H9 (cell line): Measurements from ENCODE around the gene FBN3. TPM values are rescaled to one million over a fixed set of nuclear protein-coding genes. Genes with fewer than 3 reads are reported as not detected.

Experiments used
- DNase-seq: peaks from one replicate; pipeline ENCODE4 v3.0.0-alpha.2; 2017
- H2AFZ ChIP-seq: one replicate; pipeline ENCODE4 v1.6.1; 2013; ENCODE audit warnings: mild to moderate bottlenecking, low read length, control low read depth, moderate library complexity
- H2AK5ac ChIP-seq: 2 replicates; pipeline ENCODE4 v1.6.1; 2013; ENCODE audit warnings: low read length, control low read depth, mixed read lengths; ENCODE audit not compliant: insufficient read length
- H2BK120ac ChIP-seq: one replicate; pipeline ENCODE4 v1.6.1; 2013; ENCODE audit warnings: low read depth, mild to moderate bottlenecking, low read length, control low read depth, inconsistent platforms; ENCODE audit not compliant: poor library complexity, severe bottlenecking
- H2BK12ac ChIP-seq: 2 replicates; pipeline ENCODE4 v1.6.1; 2013; ENCODE audit warnings: low read length, control low read depth, mixed read lengths, low read depth; ENCODE audit not compliant: insufficient read length
- H2BK15ac ChIP-seq: 2 replicates; pipeline ENCODE4 v1.6.1; 2013; ENCODE audit warnings: low read depth, low read length, control low read depth
- H2BK20ac ChIP-seq: one replicate; pipeline ENCODE4 v1.6.1; 2013; ENCODE audit warnings: low read depth, mild to moderate bottlenecking, low read length, control low read depth, inconsistent platforms; ENCODE audit not compliant: poor library complexity, severe bottlenecking
- H2BK5ac ChIP-seq: 2 replicates; pipeline ENCODE4 v1.6.1; 2013; ENCODE audit warnings: low read length, control low read depth, mixed read lengths; ENCODE audit not compliant: insufficient read length
- H3K14ac ChIP-seq: 2 replicates; pipeline ENCODE4 v1.6.1; 2013; ENCODE audit warnings: low read length, control low read depth; ENCODE audit not compliant: insufficient read depth
- H3K18ac ChIP-seq: 2 replicates; pipeline ENCODE4 v1.6.1; 2013; ENCODE audit warnings: low read depth, mild to moderate bottlenecking, mixed read lengths, low read length, control low read depth; ENCODE audit not compliant: insufficient read length
- H3K23ac ChIP-seq: 2 replicates; pipeline ENCODE4 v1.6.1; 2013; ENCODE audit warnings: low read length, control low read depth, mixed read lengths, low read depth; ENCODE audit not compliant: insufficient read length
- H3K23me2 ChIP-seq: 2 replicates; pipeline ENCODE4 v1.6.1; 2013; ENCODE audit warnings: low read depth, mild to moderate bottlenecking, mixed read lengths, low read length, control low read depth; ENCODE audit not compliant: insufficient read length, poor library complexity, severe bottlenecking
- H3K27ac ChIP-seq: 2 replicates; pipeline ENCODE4 v1.5.1; 2013; ENCODE audit warnings: low read length, control low read depth, mixed read lengths, low read depth; ENCODE audit not compliant: insufficient read length
- H3K27me3 ChIP-seq: 2 replicates; pipeline ENCODE4 v1.6.1; 2013; ENCODE audit warnings: low read length, control low read depth, inconsistent platforms; ENCODE audit not compliant: insufficient read depth
- H3K4ac ChIP-seq: 2 replicates; pipeline ENCODE4 v1.6.1; 2013; ENCODE audit warnings: low read depth, mild to moderate bottlenecking, control low read depth, inconsistent platforms, low read length, moderate library complexity
- H3K4me1 ChIP-seq: 2 replicates; pipeline ENCODE4 v1.6.1; 2013; ENCODE audit warnings: low read length, control low read depth, inconsistent platforms; ENCODE audit not compliant: insufficient read depth
- H3K4me2 ChIP-seq: 2 replicates; pipeline ENCODE4 v1.6.1; 2013; ENCODE audit warnings: low read length, control low read depth, mixed read lengths; ENCODE audit not compliant: insufficient read length, insufficient read depth
- H3K56ac ChIP-seq: 2 replicates; pipeline ENCODE4 v1.6.1; 2013; ENCODE audit warnings: low read depth, mild to moderate bottlenecking, mixed read lengths, low read length, control low read depth; ENCODE audit not compliant: insufficient read length
- H3K79me1 ChIP-seq: 2 replicates; pipeline ENCODE4 v1.6.1; 2013; ENCODE audit warnings: low read depth, mild to moderate bottlenecking, moderate library complexity, low read length, control low read depth, inconsistent platforms; ENCODE audit not compliant: insufficient read depth, poor library complexity, severe bottlenecking
- H3K79me2 ChIP-seq: 2 replicates; pipeline ENCODE4 v1.6.1; 2013; ENCODE audit warnings: low read length, control low read depth, inconsistent platforms; ENCODE audit not compliant: insufficient read depth
- H3K9ac ChIP-seq: 2 replicates; pipeline ENCODE4 v1.6.1; 2013; ENCODE audit warnings: low read length, control low read depth, mixed read lengths; ENCODE audit not compliant: insufficient read length; ENCODE audit errors: extremely low read depth
- H3K9me3 ChIP-seq: one replicate; pipeline ENCODE4 v1.6.1; 2013; ENCODE audit warnings: low read depth, low read length, inconsistent platforms; ENCODE audit not compliant: control insufficient read depth
- H3T11ph ChIP-seq: one replicate; pipeline ENCODE4 v1.6.1; 2013; ENCODE audit warnings: mild to moderate bottlenecking, low read length, control low read depth, inconsistent platforms
- H4K20me1 ChIP-seq: one replicate; pipeline ENCODE4 v1.6.1; 2013; ENCODE audit not compliant: control insufficient read depth, insufficient read length, insufficient read depth
- H4K5ac ChIP-seq: 2 replicates; pipeline ENCODE4 v1.6.1; 2013; ENCODE audit warnings: low read depth, mild to moderate bottlenecking, mixed read lengths, low read length, control low read depth; ENCODE audit not compliant: insufficient read length
- H4K8ac ChIP-seq: replicated peaks from 2 replicates; pipeline ENCODE4 v1.6.1; 2013; ENCODE audit warnings: low read length, control low read depth, mixed read lengths, low read depth; ENCODE audit not compliant: insufficient read length
- H4K91ac ChIP-seq: 2 replicates; pipeline ENCODE4 v1.6.1; 2013; ENCODE audit warnings: low read depth, mild to moderate bottlenecking, moderate library complexity, mixed read lengths, low read length, control low read depth; ENCODE audit not compliant: insufficient read length
- H3K27ac Mint-ChIP-seq, 3 experiments: 2 replicates in 2 of 3; 3 replicates in 1 of 3; pipeline ENCODE4 v1.8.0; 2020 to 2021; ENCODE audit warnings: mixed read lengths in 3 of 3, mild to moderate bottlenecking in 1 of 3, moderate library complexity in 1 of 3
- H3K27me3 Mint-ChIP-seq: 2 replicates; pipeline ENCODE4 v1.8.0; 2021; ENCODE audit warnings: low read depth, mild to moderate bottlenecking, moderate library complexity, mixed read lengths
- H3K36me3 Mint-ChIP-seq, 3 experiments: 2 replicates in 2 of 3; 3 replicates in 1 of 3; pipeline ENCODE4 v1.8.0; 2020 to 2021; ENCODE audit warnings: low read depth in 3 of 3, mixed read lengths in 3 of 3; ENCODE audit not compliant: insufficient read depth in 1 of 3
- H3K4me1 Mint-ChIP-seq, 2 experiments: 2 replicates each; pipeline ENCODE4 v1.8.0; 2020; ENCODE audit warnings: mixed read lengths in 2 of 2
- H3K4me3 Mint-ChIP-seq, 2 experiments: 2 replicates in 1 of 2; 3 replicates in 1 of 2; pipeline ENCODE4 v1.8.0; 2020 to 2021; ENCODE audit warnings: mild to moderate bottlenecking in 2 of 2, mixed read lengths in 2 of 2, moderate library complexity in 1 of 2
- H3K9me3 Mint-ChIP-seq, 2 experiments: 2 replicates in 1 of 2; 3 replicates in 1 of 2; pipeline ENCODE4 v1.8.0; 2020; ENCODE audit warnings: mild to moderate bottlenecking in 2 of 2, mixed read lengths in 2 of 2, moderate library complexity in 1 of 2
- WGBS: extraction: QIAGEN DNeasy Blood & Tissue Kit; methylation state at CpG from one replicate; pipeline ENCODE4 v1.1.7; 2013; ENCODE audit warnings: missing lambda C conversion rate, low lambda C conversion rate, mixed read lengths; ENCODE audit not compliant: insufficient read length; ENCODE audit errors: extremely low coverage; 5-methylcytosine and 5-hydroxymethylcytosine counted together
- total RNA-seq: library from RNA; stranded (reverse); gene quantifications from 2 replicates; pipeline ENCODE4 v1.2.1, GENCODE V29; 2021
- TF ChIP-seq, protein P1 (sequence below): fragments of 200-600 bp; sonication (generic); conservative IDR thresholded peaks from 3 replicates; pipeline ENCODE4 v1.8.0; 2021; ENCODE audit warnings: antibody characterized with exemption, mild to moderate bottlenecking

The FBN3 gene
- total RNA-seq, 1 experiment from 2014 or later, result 31.0 TPM

DNA sequence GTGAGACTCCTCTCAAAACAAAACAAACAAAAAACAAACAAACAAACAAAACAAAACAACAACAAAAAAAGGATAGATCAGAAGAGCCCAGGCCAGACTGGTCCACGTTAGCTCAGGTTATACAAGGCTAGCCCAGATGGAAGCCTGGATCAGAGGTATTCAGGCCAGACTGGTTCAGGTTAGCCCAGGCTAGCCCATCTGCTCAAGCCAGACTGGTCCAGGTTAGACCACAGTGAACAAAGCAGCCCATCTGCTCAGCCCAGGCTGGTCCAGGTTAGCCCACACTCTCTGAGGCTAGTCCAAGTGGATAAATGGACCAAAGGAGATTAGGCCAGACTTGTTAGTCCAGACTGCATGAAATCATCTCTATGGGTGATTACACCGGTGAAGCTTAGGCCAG, 55.7 kb downstream of the FBN3 start:
- Histone ChIP-seq H2BK12ac (no peak overlapping the region), H3K4ac (no peak overlapping the region), H3T11ph (no peak overlapping the region), H3K79me1 (no peaks in the 10 kb centered on the region), H2BK120ac (no peak overlapping the region), H2BK15ac (no peak overlapping the region), H2AK5ac (no peak overlapping the region), H4K91ac (no peak overlapping the region), H2BK20ac (no peak overlapping the region), H3K23me2 (no peaks in the 10 kb centered on the region), H3K14ac (no peak overlapping the region), H2AFZ (no peak overlapping the region), H3K4me2 (no peak overlapping the region), H3K56ac (no peak overlapping the region), H3K27me3 (no peaks in the 10 kb centered on the region), H3K79me2 (no peaks in the 10 kb centered on the region), H3K9ac (no peak overlapping the region), H2BK5ac (no peak overlapping the region), H3K4me1 (no peaks in the 10 kb centered on the region), H3K27ac (no peak overlapping the region), H4K20me1 (peaks cover 2% of the 10 kb centered on the region), H4K5ac (no peak overlapping the region), H3K23ac (no peak overlapping the region), H3K18ac (no peak overlapping the region), H3K9me3 (peaks cover 13% of the 10 kb centered on the region), H4K8ac (no peak overlapping the region)
- TF ChIP-seq, protein P1, sequence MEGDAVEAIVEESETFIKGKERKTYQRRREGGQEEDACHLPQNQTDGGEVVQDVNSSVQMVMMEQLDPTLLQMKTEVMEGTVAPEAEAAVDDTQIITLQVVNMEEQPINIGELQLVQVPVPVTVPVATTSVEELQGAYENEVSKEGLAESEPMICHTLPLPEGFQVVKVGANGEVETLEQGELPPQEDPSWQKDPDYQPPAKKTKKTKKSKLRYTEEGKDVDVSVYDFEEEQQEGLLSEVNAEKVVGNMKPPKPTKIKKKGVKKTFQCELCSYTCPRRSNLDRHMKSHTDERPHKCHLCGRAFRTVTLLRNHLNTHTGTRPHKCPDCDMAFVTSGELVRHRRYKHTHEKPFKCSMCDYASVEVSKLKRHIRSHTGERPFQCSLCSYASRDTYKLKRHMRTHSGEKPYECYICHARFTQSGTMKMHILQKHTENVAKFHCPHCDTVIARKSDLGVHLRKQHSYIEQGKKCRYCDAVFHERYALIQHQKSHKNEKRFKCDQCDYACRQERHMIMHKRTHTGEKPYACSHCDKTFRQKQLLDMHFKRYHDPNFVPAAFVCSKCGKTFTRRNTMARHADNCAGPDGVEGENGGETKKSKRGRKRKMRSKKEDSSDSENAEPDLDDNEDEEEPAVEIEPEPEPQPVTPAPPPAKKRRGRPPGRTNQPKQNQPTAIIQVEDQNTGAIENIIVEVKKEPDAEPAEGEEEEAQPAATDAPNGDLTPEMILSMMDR, result no peak
- H3K27ac Mint-ChIP-seq, result 0 out of 7 replicates have a peak overlapping the region, but pooled peaks of 1 of the 3 experiments have one; percentile 36
- WGBS, result no CpG with 5 or more reads among the region's 2 CpGs
- H3K4me1 Mint-ChIP-seq, result no peaks in the 10 kb centered on the region
- peaks cover 17 to 20% of the 10 kb centered on the region in 2 experiments for H3K9me3 Mint-ChIP-seq
- no peak for DNase-seq
- H3K4me3 Mint-ChIP-seq, result no peak overlapping the region
- H3K27me3 Mint-ChIP-seq, result peaks cover 2% of the 10 kb centered on the region; the same call in 1 of the 2 replicates
- H3K36me3 Mint-ChIP-seq, result peaks cover 67 to 74% (median 68%) of the 10 kb centered on the region in 3 experiments
